UCSD-AML1 (cell line): ENCODE data around the gene OSTC.

Experiments
- DNase-seq: peaks from one replicate; lab custom pipeline; 2025; ENCODE audit not compliant: unreplicated experiment; lab: John Stamatoyannopoulos, UW

Gene OSTC

DNA sequence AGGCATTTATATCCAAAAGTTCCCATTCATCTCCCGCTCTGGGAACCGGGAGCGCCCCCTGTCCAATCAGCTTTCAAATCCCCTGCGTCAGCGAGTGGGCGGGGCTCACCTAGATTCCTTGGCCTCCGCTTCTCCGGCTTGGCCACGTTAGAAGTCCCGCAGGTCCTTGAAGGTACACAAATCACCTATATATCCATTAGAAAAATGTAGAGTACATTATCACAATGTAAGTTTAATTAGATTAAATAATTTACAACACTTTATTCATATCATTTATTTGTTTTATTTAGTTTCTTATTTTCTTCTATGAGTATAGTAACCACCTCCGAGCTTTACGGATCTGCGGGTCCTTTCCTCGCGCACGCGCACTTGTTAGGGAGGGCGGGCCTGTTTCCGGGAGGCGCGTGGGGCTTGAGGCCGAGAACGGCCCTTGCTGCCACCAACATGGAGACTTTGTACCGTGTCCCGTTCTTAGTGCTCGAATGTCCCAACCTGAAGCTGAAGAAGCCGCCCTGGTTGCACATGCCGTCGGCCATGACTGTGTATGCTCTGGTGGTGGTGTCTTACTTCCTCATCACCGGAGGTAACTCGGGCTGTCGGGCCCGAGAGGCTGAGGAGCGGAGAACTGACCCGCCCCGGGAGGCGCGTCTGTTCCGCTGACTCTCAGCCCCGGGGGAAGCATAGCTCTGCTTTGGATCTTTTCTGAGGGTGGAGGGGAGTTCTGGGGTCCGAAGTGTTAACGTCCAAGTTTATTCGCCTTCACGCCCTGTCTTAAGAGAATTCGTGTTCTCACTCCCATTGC lies at the start of gene OSTC:
Gene OSTC (plus strand): TSS at position 388 of the 802 bp plus-strand sequence. CDS start 57 bp downstream, at position 445.
- DNase-seq: peak; percentile 91

DNA sequence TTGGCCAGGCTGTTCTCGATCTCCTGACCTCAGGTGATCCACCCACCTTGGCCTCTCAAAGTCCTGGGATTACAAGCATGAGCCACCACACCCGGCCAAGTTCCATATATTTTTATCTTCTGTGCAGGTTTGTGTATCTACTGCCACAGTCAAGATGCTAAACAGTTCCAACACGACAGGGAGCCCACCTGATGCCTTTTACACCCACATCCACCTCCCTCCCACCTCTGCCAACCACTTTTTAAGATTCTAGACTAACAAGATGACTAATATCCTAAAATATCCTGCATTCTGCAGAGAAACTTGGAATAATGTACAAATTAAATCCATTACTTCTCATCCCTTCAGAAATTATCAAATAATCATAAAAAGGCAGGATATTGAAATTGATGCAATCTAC lies 49.3 kb upstream of the OSTC start:
- no peak for DNase-seq

DNA sequence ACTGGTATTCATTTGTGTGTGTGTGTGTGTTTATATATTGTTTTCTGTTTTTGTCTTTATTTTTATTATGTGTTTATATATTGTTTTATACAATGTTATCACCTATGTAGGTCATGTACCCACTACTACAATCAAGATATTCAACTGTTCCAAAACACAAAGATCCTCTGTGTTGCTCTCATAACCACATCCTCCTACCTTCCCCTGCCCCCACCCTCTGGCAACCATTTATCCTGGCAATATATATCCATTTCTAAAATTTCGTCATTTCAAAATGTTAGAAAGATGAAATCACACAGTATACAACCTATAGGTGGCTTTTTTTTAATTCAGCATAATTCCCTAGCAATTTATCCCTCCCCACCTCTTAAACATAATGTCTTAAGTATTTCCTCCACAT lies 48.9 kb upstream of the OSTC start:
- no peak for DNase-seq

DNA sequence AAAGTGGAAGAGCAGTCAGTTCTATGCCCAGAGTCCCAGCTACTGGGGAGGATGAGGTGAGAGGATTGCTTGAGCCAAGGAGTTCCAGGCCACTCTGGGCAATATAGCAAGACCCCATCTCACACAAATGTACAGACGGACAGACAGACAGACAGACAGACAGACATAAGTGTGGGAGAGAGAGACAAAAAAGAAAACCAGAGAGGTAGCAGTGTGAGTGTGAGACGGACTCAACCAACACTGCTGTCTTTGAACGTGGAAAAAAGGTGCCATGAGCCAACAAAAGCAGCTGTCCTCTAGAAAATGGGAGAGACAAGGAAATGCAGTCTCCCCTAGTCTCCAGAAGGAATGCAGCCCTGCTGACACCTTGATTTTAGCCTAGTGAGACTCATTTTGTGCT lies 48.2 kb upstream of the OSTC start:
- no peak for DNase-seq

DNA sequence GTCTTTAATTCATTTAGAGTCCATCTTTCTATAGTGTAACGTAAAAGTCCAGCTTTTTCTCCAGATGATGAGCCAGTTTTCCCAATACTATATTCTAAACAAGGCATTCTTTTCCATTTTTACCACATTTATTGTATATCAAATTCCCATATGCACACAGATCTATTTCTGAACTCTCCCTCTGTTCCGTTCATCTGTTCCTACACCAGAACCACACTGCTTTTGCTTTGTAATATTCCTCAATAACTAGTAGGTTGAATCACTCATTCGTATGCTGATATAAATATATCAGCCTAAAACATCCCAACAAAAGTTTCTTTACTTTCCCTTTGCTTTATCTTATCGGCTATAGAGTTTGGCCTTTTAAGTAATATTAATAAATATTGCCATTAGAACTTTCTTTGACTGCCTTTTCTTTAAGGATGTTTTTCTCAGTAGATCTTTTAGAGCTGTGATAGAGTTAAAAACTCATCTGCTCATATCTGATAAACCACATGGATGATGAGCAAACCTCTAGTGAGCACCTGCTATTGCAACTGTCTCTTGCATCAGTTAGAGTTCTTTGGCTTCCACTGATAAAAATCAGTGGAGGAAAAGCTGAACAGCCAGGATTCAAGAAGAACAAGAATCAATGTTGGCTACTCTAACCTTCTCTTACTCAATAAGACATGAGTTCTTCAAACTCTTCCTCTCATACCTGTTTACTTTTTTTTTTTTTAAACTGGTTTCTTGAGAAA lies 43.2 kb upstream of the OSTC start:
- no peak for DNase-seq

DNA sequence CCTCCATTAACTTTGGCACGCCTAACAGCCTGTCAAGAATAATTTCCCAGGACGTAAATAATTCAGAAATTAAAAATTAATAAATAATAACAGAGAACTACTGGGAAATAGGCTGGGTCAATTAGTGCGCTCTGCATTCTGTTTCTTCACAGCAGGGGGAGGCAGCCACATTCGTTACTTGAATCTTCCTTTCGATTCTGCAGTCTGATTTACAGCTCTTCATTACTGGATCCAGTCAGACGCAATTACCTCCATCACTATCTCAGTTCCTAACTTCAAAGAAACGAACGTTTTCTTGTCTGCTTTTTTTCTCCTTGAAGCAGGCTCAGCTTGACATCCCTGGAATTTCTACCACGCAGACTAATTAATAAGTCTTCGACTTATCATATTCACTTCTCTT lies 39.0 kb upstream of the OSTC start:
- no peak for DNase-seq

DNA sequence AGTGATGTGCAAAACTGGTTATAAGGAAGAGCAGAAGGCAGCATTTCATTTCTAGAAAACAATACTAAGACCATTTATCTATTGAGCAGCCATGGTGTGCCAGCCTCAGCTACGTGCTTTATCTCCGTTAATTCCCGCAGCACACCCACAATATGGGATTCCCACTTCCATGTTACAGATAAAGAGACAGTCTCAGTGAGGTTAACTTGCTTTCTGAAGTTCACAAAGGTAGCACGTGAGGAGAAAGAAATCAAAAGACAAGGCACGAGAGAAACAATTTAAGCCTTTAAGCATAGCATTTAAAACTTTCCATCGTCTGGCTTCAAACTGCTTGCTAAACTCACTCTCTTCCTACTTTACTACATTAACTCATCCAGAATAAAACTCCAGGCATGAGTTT lies 38.0 kb upstream of the OSTC start:
- no peak for DNase-seq

DNA sequence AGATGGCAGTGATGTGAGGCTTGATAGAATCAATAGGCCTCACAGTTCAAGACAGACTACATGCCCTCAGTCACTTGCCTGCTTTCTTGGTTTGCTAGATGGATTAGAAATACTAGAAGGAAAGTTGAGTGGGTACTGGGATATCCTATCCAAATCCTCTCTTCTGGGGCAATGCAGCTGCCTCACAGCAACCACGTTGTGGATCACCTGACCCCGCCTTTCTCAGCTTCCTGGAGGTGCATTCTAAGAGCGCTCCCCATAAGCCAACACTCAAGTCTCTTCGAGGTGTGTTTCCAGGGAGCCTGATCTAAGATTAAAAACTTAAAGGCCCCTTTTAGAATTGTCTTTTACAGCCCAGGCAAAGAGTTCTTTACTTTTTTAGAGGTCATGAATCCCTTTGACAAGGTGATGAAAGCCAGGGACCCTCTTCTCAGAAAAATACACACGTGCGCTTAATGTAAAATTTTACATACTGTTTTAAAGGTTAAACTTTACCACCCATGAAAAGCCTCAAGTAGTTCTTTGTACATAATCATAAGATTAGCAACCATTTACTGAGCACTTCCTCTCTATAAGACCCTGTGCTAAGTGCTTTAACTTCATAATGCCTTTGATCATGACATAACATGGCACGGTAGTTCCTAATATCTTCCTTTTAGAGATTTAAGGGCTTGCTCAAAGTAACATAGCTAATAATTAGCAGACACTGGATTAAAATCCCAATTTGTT lies 30.9 kb upstream of the OSTC start:
- peak; percentile 10 for DNase-seq

DNA sequence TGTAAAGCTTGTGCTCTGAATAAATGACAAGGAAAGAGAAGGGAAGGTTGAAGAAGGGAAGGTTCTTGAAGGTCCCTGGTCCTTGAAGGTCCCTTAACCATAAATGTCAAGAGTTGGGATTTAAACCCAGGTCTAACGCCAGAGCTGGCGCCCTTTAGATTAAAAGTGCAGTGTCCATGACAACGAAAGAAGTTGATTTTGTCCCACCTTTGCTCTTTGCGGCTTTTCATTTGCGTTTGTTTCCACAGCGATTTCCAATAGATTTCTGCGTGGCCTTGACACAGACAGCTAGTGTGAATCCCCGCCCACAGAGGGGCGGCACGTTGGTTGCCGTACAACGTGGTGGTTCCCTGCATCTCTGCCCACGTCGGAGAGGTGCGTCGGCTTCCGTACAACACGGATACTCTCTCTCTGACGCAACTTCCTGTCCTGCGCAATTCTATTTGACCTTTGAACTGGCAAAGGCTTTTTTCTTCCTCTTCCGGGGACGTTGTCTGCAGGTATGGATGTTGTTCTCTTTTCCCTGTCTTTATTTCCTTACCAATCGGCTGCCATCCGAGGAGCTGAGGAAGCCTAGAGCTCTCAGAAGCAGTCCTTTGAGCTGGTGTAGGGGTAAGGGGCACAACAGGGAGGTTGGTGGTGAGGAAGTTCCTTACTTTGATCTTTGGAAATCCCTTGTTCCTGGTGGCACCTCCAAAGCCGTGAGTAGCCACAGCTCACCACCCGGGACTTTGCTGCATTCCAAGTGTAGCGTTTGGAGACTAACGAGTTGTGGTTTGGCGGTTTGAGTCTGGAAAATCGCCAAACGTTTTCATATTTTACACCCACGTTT lies 30.1 kb upstream of the OSTC start, which contains the start of gene RPL34:
Gene RPL34 (plus strand): TSS at position 476 of the 832 bp plus-strand sequence. CDS start 1,384 bp downstream, outside the sequence.
- peak; percentile 93 for DNase-seq

DNA sequence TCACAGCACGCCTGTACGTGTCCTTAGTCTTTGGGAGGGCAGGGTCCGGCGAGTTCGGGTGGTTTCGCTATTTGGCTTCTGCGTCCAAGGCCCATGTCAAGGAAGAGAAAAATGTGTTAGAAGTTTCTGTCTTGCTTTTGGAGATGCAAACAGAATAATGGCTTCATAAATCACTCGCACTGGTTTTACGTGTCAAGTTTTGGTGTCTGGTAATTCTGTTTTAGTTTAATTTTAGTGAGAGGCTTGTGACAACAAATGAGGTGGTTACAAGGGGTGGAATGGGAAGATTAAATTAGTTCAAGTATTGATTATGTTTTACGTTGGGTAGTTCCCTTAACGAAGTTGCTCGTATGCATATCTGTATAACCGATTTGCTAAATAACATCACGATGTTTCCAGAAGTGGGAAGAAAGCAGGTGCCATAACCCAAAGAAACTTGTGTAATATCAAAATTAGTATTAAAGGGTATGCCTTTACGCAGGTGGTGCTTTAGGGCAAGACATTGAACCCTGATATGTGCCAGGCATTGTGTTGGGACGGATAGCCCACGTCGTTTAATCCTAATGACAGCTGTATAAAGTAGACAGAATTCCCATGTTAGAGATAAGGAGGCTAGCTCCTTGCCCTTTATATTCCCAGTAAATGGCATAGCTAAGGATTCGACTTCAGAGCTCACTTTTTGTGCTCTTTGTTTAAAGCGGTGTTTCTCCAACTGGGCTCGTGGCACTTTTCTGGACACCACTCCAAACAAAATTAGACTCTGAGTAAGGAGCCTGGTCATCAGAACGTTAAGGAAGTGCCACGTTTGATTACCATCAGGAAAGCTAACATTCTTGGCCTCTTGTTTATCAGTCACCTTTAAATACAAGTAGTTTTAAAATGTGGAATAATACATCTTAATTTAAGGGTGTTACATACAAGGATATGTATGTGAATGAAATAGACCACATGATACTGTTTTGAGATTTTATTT lies 29.2 kb upstream of the OSTC start:
- DNase-seq: no peak

DNA sequence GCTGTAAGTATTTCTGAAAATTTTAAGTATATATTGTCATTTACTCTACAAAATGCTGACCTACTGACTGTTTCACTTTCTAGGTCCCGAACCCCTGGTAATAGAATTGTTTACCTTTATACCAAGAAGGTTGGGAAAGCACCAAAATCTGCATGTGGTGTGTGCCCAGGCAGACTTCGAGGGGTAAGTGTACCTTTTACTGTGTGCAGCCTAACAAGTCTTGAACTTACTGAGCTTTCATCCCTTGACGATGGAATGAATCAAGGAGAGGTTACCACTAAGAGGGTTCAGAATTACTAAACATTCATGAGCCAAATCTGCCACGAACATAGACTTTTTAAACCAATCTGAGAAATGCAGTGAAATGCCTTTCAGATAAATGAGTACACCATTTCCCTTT lies 28.4 kb upstream of the OSTC start:
- DNase-seq: no peak

DNA sequence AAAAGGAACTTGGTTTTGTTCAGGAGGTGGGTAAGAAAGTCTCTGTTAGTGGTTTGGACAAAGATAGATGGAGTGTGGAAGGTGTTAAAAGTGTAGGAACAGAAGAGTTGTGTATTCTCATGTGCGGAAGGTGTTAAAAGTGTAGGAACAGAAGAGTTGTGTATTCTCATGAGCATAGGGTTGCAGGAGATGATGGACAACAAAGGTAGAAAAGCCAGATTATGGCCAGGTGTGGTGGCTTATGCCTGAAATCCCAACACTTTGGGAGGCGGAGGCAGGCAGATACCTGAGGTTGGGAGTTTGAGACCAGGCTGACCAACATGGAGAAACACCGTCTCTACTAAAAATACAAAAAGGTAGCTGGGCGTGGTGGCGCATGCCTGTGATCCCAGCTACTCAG lies 27.6 kb upstream of the OSTC start:
- DNase-seq: no peak

DNA sequence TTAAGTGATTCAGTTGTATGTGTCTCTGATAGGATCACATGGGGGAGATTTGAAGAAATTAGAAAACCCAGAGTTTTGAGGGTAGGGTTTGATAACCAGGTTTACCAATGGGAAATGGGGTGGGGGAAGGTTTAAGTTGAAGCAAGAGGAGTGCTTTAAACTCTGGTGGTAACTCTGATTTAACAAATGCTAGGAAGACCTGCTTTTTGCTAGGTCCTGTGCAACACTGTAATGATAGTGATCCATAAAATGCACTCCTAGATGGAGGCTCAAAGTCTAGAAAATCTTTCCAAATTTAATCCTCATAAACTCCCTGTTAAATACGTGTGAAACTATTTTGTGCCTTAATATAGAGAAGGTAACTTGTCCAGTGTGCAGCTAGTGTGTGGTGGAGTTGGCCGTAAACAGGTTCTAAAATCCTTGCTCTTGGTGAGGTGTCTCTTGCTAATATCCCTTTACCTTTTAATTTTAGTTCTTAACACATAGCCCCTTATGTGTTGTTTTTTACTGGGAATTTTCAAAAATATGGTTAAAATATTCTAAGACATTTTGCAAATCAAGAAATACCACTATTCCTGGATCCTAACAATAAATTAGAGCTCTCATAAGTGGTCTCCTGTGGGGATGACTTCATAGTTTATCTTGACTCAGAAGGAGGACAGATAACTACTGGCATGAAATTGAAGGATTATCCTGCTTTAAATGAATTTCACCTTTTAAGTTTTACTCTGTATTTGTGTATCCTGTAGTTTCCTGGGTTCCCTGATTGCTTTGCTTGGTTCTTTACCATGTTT lies 25.9 kb upstream of the OSTC start:
- no peak for DNase-seq

DNA sequence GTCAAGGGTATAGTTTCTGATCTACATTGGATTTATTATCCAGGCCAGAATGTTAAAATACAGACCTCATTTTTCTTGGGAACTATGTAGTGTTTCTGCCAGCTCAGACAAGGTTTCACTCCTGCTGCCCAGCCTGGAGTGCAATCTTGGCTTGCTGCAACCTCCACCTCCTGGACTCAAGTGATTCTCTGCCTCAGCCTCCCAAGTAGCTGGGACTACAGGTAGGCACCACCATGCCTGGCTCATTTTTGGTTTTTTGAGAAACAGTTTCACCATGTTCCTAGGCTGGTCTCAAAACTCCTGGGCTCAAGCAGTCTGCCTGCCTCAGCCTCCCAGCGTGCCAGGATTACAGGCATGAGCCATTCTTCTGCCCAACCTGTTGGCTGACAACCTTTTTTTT lies 24.3 kb upstream of the OSTC start:
- DNase-seq: no peak

DNA sequence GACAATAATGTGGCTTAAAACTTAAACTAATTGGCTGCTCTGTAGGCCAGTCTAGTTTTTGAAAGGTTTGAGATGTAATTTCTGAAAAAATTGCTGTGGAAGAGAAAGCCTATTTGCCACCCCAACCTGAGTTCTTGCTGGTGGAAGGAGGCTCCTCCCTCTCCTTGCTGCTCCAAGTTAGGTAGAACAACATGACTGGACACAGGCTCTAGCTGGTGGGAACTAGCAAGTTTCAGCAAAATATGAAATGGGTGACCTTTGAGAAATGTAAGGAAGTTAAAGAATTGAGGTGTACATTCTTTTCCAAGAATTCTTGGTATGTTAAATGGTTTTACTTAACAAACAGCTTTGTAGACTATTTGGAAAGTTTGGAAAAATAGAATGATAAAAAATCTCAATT lies 22.0 kb upstream of the OSTC start:
- DNase-seq: no peak

DNA sequence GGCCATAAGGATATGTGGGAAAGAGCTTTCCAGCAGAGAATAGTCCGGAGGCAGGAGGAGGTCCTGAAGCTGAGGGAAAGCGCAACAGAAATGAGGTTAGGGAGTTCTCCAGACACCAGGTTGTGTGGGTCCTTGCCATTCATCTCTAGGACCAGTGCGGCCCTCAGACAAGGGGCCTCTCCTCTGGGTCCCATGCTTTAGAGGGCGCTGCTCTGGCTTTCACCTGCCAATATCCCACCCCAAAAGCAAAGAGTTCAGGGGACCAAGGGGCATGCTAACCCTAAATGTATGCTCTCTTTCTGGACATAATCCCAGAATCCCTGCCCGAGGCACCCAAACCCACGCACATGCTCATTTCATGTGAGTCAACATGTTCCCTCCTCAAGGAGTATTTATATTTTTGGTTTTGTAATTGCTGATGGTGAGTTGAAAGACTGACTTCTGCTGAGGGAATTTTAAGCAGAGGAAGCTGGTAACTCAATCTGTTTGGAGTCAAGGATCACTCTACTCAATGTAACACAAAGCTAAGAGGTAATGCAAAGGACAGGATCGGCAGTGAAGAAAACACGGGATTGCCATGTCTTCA lies 15.2 kb upstream of the OSTC start:
- peak; percentile 9 for DNase-seq

DNA sequence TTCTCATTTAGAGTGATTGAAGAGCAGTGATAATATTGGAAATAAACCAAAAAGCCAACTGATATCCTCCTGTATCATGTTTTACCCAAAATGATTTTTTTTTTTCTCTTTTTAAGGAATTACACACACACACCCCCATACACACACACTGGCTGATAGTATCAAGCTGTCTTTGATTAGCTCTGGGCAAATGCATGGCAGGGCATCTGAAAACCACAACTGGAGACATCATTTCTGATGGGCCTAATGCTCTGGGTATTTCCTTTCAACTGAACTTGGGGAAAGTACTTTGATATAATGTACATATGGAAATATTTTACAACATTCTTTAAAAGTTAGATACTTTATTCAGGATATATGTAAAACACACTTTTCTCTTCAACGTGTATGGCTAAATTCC lies 14.2 kb upstream of the OSTC start:
- DNase-seq: no peak

DNA sequence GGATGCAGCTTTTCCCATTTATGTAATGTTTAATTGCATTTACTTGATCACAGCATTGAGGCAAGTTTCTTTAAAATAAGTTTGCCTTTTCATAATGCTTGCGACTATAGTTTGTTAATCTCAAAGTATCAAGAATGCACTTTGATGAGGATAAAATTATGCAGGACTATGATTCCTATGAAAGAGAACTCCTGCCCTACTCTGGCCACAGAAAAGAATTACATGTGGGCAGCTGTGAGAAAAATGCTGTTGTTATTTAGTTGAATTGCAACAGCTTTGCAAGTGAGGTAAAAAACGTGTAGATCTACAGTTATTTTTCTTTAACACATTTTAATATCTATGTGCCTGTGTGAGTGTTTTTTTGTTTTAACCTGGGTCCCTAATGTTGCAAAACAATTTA lies 12.5 kb upstream of the OSTC start:
- no peak for DNase-seq

DNA sequence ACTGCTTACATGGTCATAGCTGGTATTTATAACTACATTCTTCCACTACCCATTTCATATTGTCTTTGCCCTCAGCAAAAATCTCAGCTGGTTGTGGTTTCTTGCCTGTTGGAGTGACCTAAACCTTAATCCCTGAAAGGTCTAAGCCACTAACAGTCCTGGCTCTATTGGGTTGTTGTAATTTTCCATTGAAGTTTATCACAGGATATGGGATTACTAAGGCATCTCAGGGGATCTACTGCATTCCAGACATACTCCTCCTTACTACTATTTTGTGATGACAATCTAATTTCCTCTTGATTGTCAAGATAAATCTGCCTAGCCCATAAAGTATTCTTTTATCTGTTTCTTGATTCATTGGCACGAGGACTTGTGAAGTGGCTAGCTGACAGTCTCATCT lies 6.2 kb upstream of the OSTC start:
- no peak for DNase-seq
